Fibroblast of skin of right quadriceps (primary cell): ENCODE measurements around the gene TNRC18.
"Not testable (repeated sequence)": the region's sequence is repeated elsewhere in the genome, so short reads cannot be mapped to it uniquely, and the experiment has no call there.

Source experiments
- DNase-seq: peaks from one replicate; pipeline ENCODE4 v3.0.0-alpha.2; 2013

TNRC18 gene

DNA sequence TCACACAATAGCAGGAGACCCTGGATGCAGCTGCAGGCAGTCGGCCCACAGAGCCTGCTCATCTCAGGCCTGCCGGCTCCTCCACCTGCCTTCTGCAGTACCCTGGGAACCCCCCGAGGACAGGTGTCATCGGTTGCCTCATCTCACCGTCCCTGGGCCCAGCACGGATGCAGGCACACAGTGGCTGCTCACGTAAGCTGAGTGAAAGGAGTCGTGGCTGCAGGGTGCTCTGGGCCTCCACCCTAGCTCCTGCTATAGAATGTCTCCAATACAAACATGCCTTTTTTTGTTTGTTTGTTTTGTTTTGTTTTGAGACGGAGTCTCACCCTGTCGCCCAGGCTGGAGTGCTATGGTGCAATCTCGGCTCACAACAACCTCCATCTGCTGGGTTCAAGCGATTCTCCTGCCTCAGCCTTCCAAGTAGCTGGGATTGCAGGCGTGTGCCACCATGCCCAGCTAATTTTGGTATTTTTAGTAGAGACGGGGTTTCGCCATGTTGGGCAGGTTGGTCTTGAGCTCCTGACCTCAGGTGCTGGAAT is 163.0 kb downstream of the TNRC18 start:
- not testable (repeated sequence) for DNase-seq
